Aorta (tissue), 5 donors: ENCODE results near the gene TIGD7. TPM values are rescaled to one million over a fixed set of nuclear protein-coding genes. Genes with fewer than 3 reads are reported as not detected.

Source experiments
- ATAC-seq: fragments of 200-7000 bp; cut with Tn5 transposase; one replicate; pipeline ENCODE4 v1.9.1; 2022; ENCODE audit warnings: moderate library complexity; ENCODE audit not compliant: low FRiP score
- DNase-seq, 2 donors: peaks; one replicate each; pipeline ENCODE4 v3.0.0-alpha.2; 2020
- H3K27ac ChIP-seq, 2 donors: one replicate each; pipeline ENCODE4 v1.5.1; 2013; ENCODE audit warnings: low read length in 2 of 2, mild to moderate bottlenecking in 2 of 2, moderate library complexity in 2 of 2, control low read depth in 1 of 2, inconsistent platforms in 1 of 2, low read depth in 1 of 2
- H3K27me3 ChIP-seq, 2 donors: one replicate each; pipeline ENCODE4 v1.6.1; 2013; ENCODE audit warnings: control low read depth in 1 of 2, low read length in 1 of 2, mild to moderate bottlenecking in 1 of 2, moderate library complexity in 1 of 2; ENCODE audit not compliant: insufficient read depth in 2 of 2, control insufficient read depth in 1 of 2
- H3K36me3 ChIP-seq, 2 donors: one replicate each; pipeline ENCODE4 v1.6.1; 2013; ENCODE audit warnings: control low read depth in 1 of 2, low read length in 1 of 2, mild to moderate bottlenecking in 1 of 2; ENCODE audit not compliant: insufficient read depth in 2 of 2, control insufficient read depth in 1 of 2
- H3K4me1 ChIP-seq, 2 donors: one replicate each; pipeline ENCODE4 v1.6.1; 2013; ENCODE audit warnings: low read length in 2 of 2, control low read depth in 1 of 2, mild to moderate bottlenecking in 1 of 2, moderate library complexity in 1 of 2; ENCODE audit not compliant: insufficient read depth in 2 of 2, control insufficient read depth in 1 of 2
- H3K4me3 ChIP-seq, 2 donors: one replicate each; pipeline ENCODE4 v1.5.1; 2013; ENCODE audit warnings: low read length in 2 of 2, control low read depth in 1 of 2, mild to moderate bottlenecking in 1 of 2
- H3K9me3 ChIP-seq: one replicate; pipeline ENCODE4 v1.6.1; 2013; ENCODE audit warnings: mild to moderate bottlenecking, low read length; ENCODE audit not compliant: control insufficient read depth
- WGBS, 2 donors: extraction: QIAGEN DNeasy Blood & Tissue Kit; methylation state at CpG; one replicate each; pipeline ENCODE4 v1.1.7; 2013; 5-methylcytosine and 5-hydroxymethylcytosine counted together
- intact Hi-C, 2 donors: fragments of 100-400 bp; cut with DNase I; formaldehyde crosslinking; loops; one replicate each; pipeline versions ENCODE4 v1.14.2 to v1.15.0; 2022
- long read RNA-seq, 2 donors: library from polyadenylated mRNA; unstranded; transcript quantifications; one replicate each; pipeline ENCODE4 v2.0.0, GENCODE V29; 2020 to 2021
- polyA plus RNA-seq, 2 donors: library from polyadenylated mRNA; stranded (reverse); fragments of 200-250 nt; gene quantifications; one replicate each; pipeline ENCODE4 v1.2.3, GENCODE V29; 2013
- total RNA-seq, 2 donors: library from RNA; stranded (reverse); fragmentation: NEBNext Ultra II Directional; extraction: Animal tissue kit (Norgen Biotek cat#: 25700); gene quantifications; one replicate each; pipeline ENCODE4 v1.2.1, GENCODE V29; 2021
- donor health status: healthy with polysubstance abuse.
- donor health status: Bipolar disorder and iron deficiency.
- donor health status: DM: no; HTN: no; CAD: no.
- donor health status: DM: no; HTN: no; CAD: no.
- donor health status: DM: yes; HTN: yes; CAD: no.

The TIGD7 gene
- total RNA-seq = 1 to 10 TPM; 9.0 to 9.8 TPM
- polyA plus RNA-seq = 1 to 10 TPM; 2.6 to 4.6 TPM
- long read RNA-seq, donor 1, transcript TIGD7-201 (2 exons, 3,612 nt) = major isoform, 7 of 29 reads
- long read RNA-seq, donor 1, partial matches to known transcripts = 0 of 29 reads
- long read RNA-seq, donor 1, other reads (novel, unspliced or antisense) = 21 of 29 reads
- long read RNA-seq, donor 2, partial matches to known transcripts = 0 of 7 reads
- long read RNA-seq, donor 2, other reads (novel, unspliced or antisense) = 6 of 7 reads

- peak; percentile 93 to 95 for DNase-seq
- peak; percentile 99 for ATAC-seq
- H3K36me3 ChIP-seq = peaks cover 8 to 9% of the 10 kb centered on the region in 2 donors
- 1% methylated on average over 102 to 103 of the region's 103 CpGs for WGBS, 2 donors
- H3K27me3 ChIP-seq = no peaks in the 10 kb centered on the region
- H3K9me3 ChIP-seq = peaks cover 15% of the 10 kb centered on the region
- H3K27ac ChIP-seq = peak within 1 kb of the TSS in 1 of 2 donors; percentile 60
- H3K4me3 ChIP-seq = peak within 1 kb of the TSS; percentile 36 to 67
- intact Hi-C loops = no loop called here
- H3K4me1 ChIP-seq = no peaks in the 10 kb centered on the region
These were observed at the start of gene TIGD7, which contains the start of gene ZNF75A for GRCh38 chr16:3305109-3306068. TSS of gene TIGD7 (minus strand) at chr16:3305430. CDS start at chr16:3300614, 4,816 bp downstream. TSS of gene ZNF75A (plus strand) at chr16:3305497. CDS start at chr16:3308429, 2,932 bp downstream.

GRCh38 chr16:3349175-3349574 lies 43.9 kb upstream of the TIGD7 start:
- intact Hi-C loops = no loop called here
- H3K27me3 ChIP-seq = no peaks in the 10 kb centered on the region
- no peaks in the 10 kb centered on the region for H3K4me1 ChIP-seq
- DNase-seq = no peak
- H3K36me3 ChIP-seq = no peaks in the 10 kb centered on the region
- 61 to 64% methylated on average over 13 of the region's 13 CpGs for WGBS, 2 donors
- no peaks in the 10 kb centered on the region for H3K9me3 ChIP-seq
- H3K4me3 ChIP-seq = no peak overlapping the region
- H3K27ac ChIP-seq = no peak overlapping the region
- no peak for ATAC-seq

GRCh38 chr16:3348547-3349167 lies 43.4 kb upstream of the TIGD7 start:
- H3K9me3 ChIP-seq = no peaks in the 10 kb centered on the region
- no peak for ATAC-seq
- no peaks in the 10 kb centered on the region for H3K27me3 ChIP-seq
- no peak for DNase-seq
- H3K4me1 ChIP-seq = no peaks in the 10 kb centered on the region
- intact Hi-C loops = no loop called here
- H3K36me3 ChIP-seq = no peaks in the 10 kb centered on the region
- 43 to 53% methylated on average over 4 of the region's 4 CpGs for WGBS, 2 donors
- H3K27ac ChIP-seq = no peak overlapping the region
- no peak overlapping the region for H3K4me3 ChIP-seq

- 74 to 79% methylated on average over 10 of the region's 10 CpGs for WGBS, 2 donors
- ATAC-seq = no peak
- intact Hi-C loops = no loop called here
These were observed 42.4 kb upstream of the TIGD7 start for GRCh38 chr16:3347586-3347985.

GRCh38 chr16:3346041-3346440 lies 40.8 kb upstream of the TIGD7 start:
- no peaks in the 10 kb centered on the region for H3K27me3 ChIP-seq
- ATAC-seq (no peak), DNase-seq (no peak)
- H3K4me3 ChIP-seq = no peak overlapping the region
- H3K27ac ChIP-seq = no peak overlapping the region
- intact Hi-C loops = no loop called here
- H3K36me3 ChIP-seq = no peaks in the 10 kb centered on the region
- H3K9me3 ChIP-seq = peaks cover 1% of the 10 kb centered on the region
- 48 to 52% methylated on average over 2 of the region's 2 CpGs for WGBS, 2 donors
- no peaks in the 10 kb centered on the region for H3K4me1 ChIP-seq

More at GRCh38 chr16:3347586-3347985, 42.4 kb upstream of the TIGD7 start:
- Histone ChIP-seq H3K36me3 (no peaks in the 10 kb centered on the region), H3K4me1 (no peaks in the 10 kb centered on the region), H3K27ac (no peak overlapping the region), H3K27me3 (no peaks in the 10 kb centered on the region), H3K9me3 (no peaks in the 10 kb centered on the region), H3K4me3 (no peak overlapping the region)
- no peak for DNase-seq

- no peaks in the 10 kb centered on the region for H3K4me1 ChIP-seq
- H3K36me3 ChIP-seq = no peaks in the 10 kb centered on the region
- no peak for DNase-seq
- no peak for ATAC-seq
- 56 to 67% methylated on average over 2 of the region's 2 CpGs for WGBS, 2 donors
- peaks cover under 1% of the 10 kb centered on the region for H3K9me3 ChIP-seq
- H3K27ac ChIP-seq = no peak overlapping the region
- intact Hi-C loops = no loop called here
- no peaks in the 10 kb centered on the region for H3K27me3 ChIP-seq
- H3K4me3 ChIP-seq = no peak overlapping the region
These were observed 23.4 kb upstream of the TIGD7 start for GRCh38 chr16:3328643-3329042.

- Histone ChIP-seq H3K27ac (no peak overlapping the region), H3K36me3 (no peaks in the 10 kb centered on the region), H3K9me3 (peaks cover 2% of the 10 kb centered on the region), H3K4me3 (no peak overlapping the region), H3K27me3 (no peaks in the 10 kb centered on the region), H3K4me1 (no peaks in the 10 kb centered on the region)
- intact Hi-C loops = no loop called here
- no peak for DNase-seq
- ATAC-seq = no peak
- 30 to 32% methylated on average over 3 of the region's 3 CpGs for WGBS, 2 donors
These were observed 22.9 kb upstream of the TIGD7 start for GRCh38 chr16:3328104-3328503.

GRCh38 chr16:3327514-3327913 lies 22.3 kb upstream of the TIGD7 start:
- intact Hi-C loops = no loop called here
- Histone ChIP-seq H3K4me1 (no peaks in the 10 kb centered on the region), H3K9me3 (peaks cover 3% of the 10 kb centered on the region)

More at GRCh38 chr16:3327514-3327913, 22.3 kb upstream of the TIGD7 start:
- no peaks in the 10 kb centered on the region for H3K27me3 ChIP-seq
- no peak for DNase-seq
- ATAC-seq = no peak
- 81 to 84% methylated on average over 4 of the region's 4 CpGs for WGBS, 2 donors
- no peak overlapping the region for H3K27ac ChIP-seq
- no peak overlapping the region for H3K4me3 ChIP-seq
- no peaks in the 10 kb centered on the region for H3K36me3 ChIP-seq
